ENCODE results near the gene IFT81. TPM values are rescaled to one million over a fixed set of nuclear protein-coding genes. Genes with fewer than 3 reads are reported as not detected.
A peak's percentile ranks its signal among the peaks of the same experiment; 100 is the strongest.

The IFT81 gene
- total RNA-seq, result 10 to 100 TPM in 1 of 2 donors, 1 to 10 TPM in 1; 7.5 to 12.0 TPM

GRCh38 chr12:110124269-110124995 lies at the start of gene IFT81:
IFT81 (plus strand) TSS chr12:110124357; CDS start chr12:110127381, 3,024 bp downstream.
- DNase-seq (ENCODE audit: low spot score), result peak; percentile 95
- H3K36me3 ChIP-seq, result no peaks in the 10 kb centered on the region
- H3K27ac ChIP-seq, result peak within 1 kb of the TSS; percentile 93 to 94
- H3K4me1 ChIP-seq, result peaks cover 0 to 13% of the 10 kb centered on the region in 2 donors
- H3K27me3 ChIP-seq, result no peaks in the 10 kb centered on the region
- TF ChIP-seq CTCF (IDR thresholded peaks at IDR 0.05), result no peak
- H3K4me3 ChIP-seq, result peak within 1 kb of the TSS; percentile 73 to 93
- H3K9me3 ChIP-seq, result no peaks in the 10 kb centered on the region

- H3K4me1 ChIP-seq, result no peaks in the 10 kb centered on the region
- DNase-seq (ENCODE audit: low spot score), result no peak
- H3K27ac ChIP-seq, result no peak overlapping the region
- H3K9me3 ChIP-seq, result no peaks in the 10 kb centered on the region
- H3K27me3 ChIP-seq, result no peaks in the 10 kb centered on the region
- TF ChIP-seq CTCF (IDR thresholded peaks at IDR 0.05), result no peak
- H3K36me3 ChIP-seq, result no peaks in the 10 kb centered on the region
- no peak overlapping the region for H3K4me3 ChIP-seq
Observed at GRCh38 chr12:110075880-110076279, 48.3 kb upstream of the IFT81 start.

GRCh38 chr12:110077800-110078199 lies 46.4 kb upstream of the IFT81 start:
- no peak for TF ChIP-seq CTCF (IDR thresholded peaks at IDR 0.05)
- H3K27ac ChIP-seq, result no peak overlapping the region
- no peaks in the 10 kb centered on the region for H3K4me1 ChIP-seq
- no peaks in the 10 kb centered on the region for H3K27me3 ChIP-seq
- no peaks in the 10 kb centered on the region for H3K36me3 ChIP-seq
- H3K4me3 ChIP-seq, result no peak overlapping the region
- H3K9me3 ChIP-seq, result no peaks in the 10 kb centered on the region
- DNase-seq (ENCODE audit: low spot score), result no peak

- no peaks in the 10 kb centered on the region for H3K4me1 ChIP-seq
- peak; percentile 59 for DNase-seq (ENCODE audit: low spot score)
- no peak overlapping the region for H3K27ac ChIP-seq
- H3K27me3 ChIP-seq, result no peaks in the 10 kb centered on the region
- no peaks in the 10 kb centered on the region for H3K9me3 ChIP-seq
- no peaks in the 10 kb centered on the region for H3K36me3 ChIP-seq
- H3K4me3 ChIP-seq, result peak overlapping the region in 1 of 2 donors; percentile 9
- TF ChIP-seq CTCF (IDR thresholded peaks at IDR 0.05), result no peak
Observed at GRCh38 chr12:110079477-110080400, 44.4 kb upstream of the IFT81 start.

- Histone ChIP-seq H3K9me3 (no peaks in the 10 kb centered on the region), H3K27me3 (no peaks in the 10 kb centered on the region), H3K27ac (no peak overlapping the region), H3K36me3 (no peaks in the 10 kb centered on the region), H3K4me3 (no peak overlapping the region), H3K4me1 (no peaks in the 10 kb centered on the region)
- TF ChIP-seq CTCF (IDR thresholded peaks at IDR 0.05), result no peak
- no peak for DNase-seq (ENCODE audit: low spot score)
Observed at GRCh38 chr12:110080410-110080809, 43.7 kb upstream of the IFT81 start.

Data from right atrium auricular region (tissue), 2 donors.